ENCODE results near the gene CSF2RB. TPM values are rescaled to one million over a fixed set of nuclear protein-coding genes. Genes with fewer than 3 reads are reported as not detected.

Gene CSF2RB
- polyA plus RNA-seq, 1 experiment, result not detected

GRCh38 chr22:36900880-36901279, 12.5 kb upstream of the CSF2RB start:
- peaks cover 7% of the 10 kb centered on the region for H3K27me3 ChIP-seq (ENCODE audit: control insufficient read depth, insufficient read depth, low read length)
- ChIA-PET CTCF (no interaction called here), POLR2A (no interaction called here)
- H3K9me3 ChIP-seq (ENCODE audit: control insufficient read depth, insufficient read depth, low read length), result no peaks in the 10 kb centered on the region
- H3K4me3 ChIP-seq (ENCODE audit: low read depth, low read length), result no peak overlapping the region
- H3K27ac ChIP-seq (ENCODE audit: low read depth, low read length), result no peak overlapping the region
- DNase-seq (ENCODE audit: low read depth, low spot score), result no peak
- TF ChIP-seq CTCF (IDR thresholded peaks at IDR 0.05; ENCODE audit: low read depth, low read length), result no peak

DNA sequence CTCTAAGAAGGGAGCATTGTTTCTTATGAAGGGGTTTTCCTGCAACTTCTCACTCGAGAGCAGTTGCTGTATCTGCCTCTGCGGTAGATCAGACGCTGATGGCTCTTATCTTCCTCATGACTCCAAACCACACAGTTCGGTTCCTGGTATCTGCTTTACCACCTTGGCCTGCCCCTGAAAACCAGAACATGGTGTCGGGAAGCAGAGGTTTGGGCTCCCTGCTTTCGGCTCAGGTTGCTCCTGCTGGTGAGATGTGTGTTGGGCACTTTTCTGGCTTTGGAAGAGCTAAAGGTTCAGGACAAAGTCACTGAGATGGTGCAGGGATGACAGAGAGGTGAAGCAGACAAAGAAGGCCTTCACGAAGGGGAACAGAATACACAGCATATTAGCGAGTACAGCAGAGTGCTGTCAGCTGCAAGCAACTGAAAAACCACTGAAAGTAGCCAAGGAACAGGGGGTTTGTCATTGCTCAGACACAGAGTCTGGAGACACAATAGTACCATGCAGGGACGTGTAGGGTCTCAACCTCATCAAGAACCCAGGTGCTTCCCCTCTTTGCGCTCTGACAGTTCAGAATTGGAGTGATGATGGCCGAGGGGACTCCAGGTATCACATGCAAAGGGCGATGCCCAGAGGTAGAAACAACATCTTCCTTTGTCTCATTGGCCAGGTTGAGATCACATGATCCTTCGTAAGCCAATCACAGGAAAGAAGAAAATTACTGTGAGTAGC, 11.9 kb upstream of the CSF2RB start:
- DNase-seq (ENCODE audit: low read depth, low spot score), result no peak
- Histone ChIP-seq H3K27me3 (ENCODE audit: control insufficient read depth, insufficient read depth, low read length) (peaks cover 6% of the 10 kb centered on the region), H3K9me3 (ENCODE audit: control insufficient read depth, insufficient read depth, low read length) (no peaks in the 10 kb centered on the region), H3K4me3 (ENCODE audit: low read depth, low read length) (no peak overlapping the region), H3K27ac (ENCODE audit: low read depth, low read length) (no peak overlapping the region)
- ChIA-PET CTCF (no interaction called here), POLR2A (no interaction called here)
- TF ChIP-seq CTCF (IDR thresholded peaks at IDR 0.05; ENCODE audit: low read depth, low read length), result no peak

GRCh38 chr22:36902143-36902926, 11.1 kb upstream of the CSF2RB start:
- CTCF ChIA-PET, result no interaction called here
- Histone ChIP-seq H3K27ac (ENCODE audit: low read depth, low read length) (no peak overlapping the region), H3K4me3 (ENCODE audit: low read depth, low read length) (no peak overlapping the region), H3K9me3 (ENCODE audit: control insufficient read depth, insufficient read depth, low read length) (no peaks in the 10 kb centered on the region), H3K27me3 (ENCODE audit: control insufficient read depth, insufficient read depth, low read length) (peaks cover 8% of the 10 kb centered on the region)
- DNase-seq (ENCODE audit: low read depth, low spot score), result no peak
- POLR2A ChIA-PET, result no interaction called here
- TF ChIP-seq CTCF (IDR thresholded peaks at IDR 0.05; ENCODE audit: low read depth, low read length), result no peak

GRCh38 chr22:36904260-36904880, 9.1 kb upstream of the CSF2RB start:
- DNase-seq (ENCODE audit: low read depth, low spot score), result no peak
- ChIA-PET CTCF (no interaction called here), POLR2A (interaction anchor here (0.6 kb wide), 1 partner anchor 128 kb away, joined by 3 read pairs; no protein-coding TSS in a partner anchor)
- no peak for TF ChIP-seq CTCF (IDR thresholded peaks at IDR 0.05; ENCODE audit: low read depth, low read length)
- H3K4me3 ChIP-seq (ENCODE audit: low read depth, low read length), result no peak overlapping the region
- H3K27ac ChIP-seq (ENCODE audit: low read depth, low read length), result no peak overlapping the region
- H3K9me3 ChIP-seq (ENCODE audit: control insufficient read depth, insufficient read depth, low read length), result no peaks in the 10 kb centered on the region
- peaks cover 7% of the 10 kb centered on the region for H3K27me3 ChIP-seq (ENCODE audit: control insufficient read depth, insufficient read depth, low read length)
